ENCODE results near the gene SCYL3.

SCYL3 gene

DNA sequence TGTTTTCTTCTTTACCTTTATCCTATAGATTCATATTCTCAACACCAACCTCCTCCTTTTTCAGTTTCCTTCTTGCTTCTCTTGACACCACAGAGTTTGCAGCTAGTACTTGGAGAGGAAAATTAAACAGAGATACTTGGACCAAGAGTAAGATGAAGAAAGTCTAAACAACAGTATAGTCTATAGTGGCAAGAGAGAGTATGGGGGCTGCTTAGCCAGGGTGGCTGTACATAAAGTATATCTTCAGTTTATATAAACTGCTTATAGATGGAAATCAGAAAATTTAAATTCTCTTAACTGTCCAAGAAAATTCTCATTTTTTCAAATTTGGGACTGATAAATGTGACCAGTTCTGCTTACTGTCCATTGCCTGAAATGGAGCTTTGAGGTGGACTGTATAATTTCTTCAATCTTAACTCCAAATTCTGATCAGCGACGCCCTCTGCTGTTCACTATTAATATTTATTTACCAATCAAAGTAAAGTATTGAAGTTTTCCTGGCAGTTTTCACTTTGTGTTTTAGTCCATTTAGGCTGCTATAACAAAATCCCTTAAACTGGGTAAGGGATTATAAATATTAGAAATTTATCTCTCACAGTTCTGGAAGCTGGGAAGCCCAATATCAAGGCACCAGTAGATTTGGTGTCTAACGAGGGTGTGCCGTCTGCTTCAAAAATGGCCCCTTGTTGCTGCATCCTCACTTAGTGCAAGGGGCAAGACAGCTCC is 84.2 kb downstream of the SCYL3 start:
- DNase-seq, result peak; percentile 3

DNA sequence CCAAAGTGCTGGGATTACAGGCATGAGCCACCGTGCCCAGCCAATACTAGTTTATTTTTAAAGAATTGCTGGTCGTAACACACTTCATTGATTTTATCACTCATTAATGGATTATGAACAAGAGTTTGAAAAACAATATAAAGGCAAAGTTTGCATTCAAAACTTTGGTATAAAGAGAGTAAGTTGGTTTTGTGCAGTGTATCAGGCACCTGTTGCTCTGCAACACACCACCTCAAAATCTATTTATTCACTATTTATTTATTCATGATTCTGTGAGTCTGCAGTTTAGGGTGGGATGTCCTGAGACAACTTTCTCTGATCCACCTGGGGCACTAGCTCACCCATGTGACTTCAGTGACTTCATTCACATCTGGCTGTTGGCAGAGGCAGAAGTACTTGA is 88.8 kb downstream of the SCYL3 start:
- DNase-seq, result no peak

DNA sequence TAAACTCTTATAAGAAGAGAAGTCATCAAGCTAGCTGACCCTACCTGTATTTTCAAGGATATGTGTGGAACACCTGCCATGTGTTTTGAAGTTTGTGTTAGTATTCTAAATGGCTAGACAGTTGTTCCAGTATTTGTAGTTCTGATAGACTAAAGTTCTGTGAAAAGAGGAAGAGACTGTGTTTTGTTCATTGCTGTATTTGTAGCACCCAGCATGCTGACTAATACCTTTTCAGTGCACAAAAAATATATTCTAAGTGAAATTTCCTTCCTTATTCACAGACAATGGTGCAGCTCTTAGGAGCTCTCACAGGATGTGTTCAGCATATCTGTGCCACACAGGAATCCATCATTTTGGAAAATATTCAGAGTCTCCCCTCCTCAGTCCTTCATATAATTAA is 90.8 kb downstream of the SCYL3 start:
- DNase-seq, result no peak

Measured in NCI-H1105 (cell line).